ENCODE measurements around the gene ADAM22. TPM values are rescaled to one million over a fixed set of nuclear protein-coding genes. Genes with fewer than 3 reads are reported as not detected.

ADAM22 gene
- total and polyA plus RNA-seq, 12 donors = 0.19 to 3.7 (median 1.5) TPM

DNA sequence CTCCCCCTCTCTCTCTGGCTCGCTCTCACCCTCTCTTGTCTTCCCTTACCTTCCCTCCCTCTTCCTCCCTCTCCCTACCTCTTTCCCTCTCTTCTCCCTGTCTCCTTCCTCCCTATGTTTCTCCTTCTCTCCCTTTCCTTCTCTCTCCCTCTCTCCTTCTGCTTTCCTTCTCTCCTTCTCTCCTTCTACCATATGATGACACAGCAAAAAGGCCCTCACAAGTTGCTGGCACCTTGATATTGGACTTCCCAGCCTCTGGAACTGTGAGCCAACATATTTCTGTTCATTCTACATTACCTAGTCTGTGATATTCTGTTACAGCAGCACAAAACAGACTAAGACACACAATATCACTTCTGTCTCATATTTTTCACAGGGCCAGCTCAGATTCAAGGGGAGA is 135.0 kb downstream of the ADAM22 start:
- intact Hi-C loops (cut with DNase I) = loop anchor here in 1 of 10 donors (10.0 kb wide), 1 partner anchor 64 kb away; no protein-coding TSS in a partner anchor

GRCh38 chr7:88071994-88072714 is 138.1 kb downstream of the ADAM22 start:
- no peaks in the 10 kb centered on the region for H3K27me3 ChIP-seq
- no peak overlapping the region for H3K27ac ChIP-seq
- DNase-seq (no peak), ATAC-seq (no peak)
- peaks cover 0 to 8% (median 0%) of the 10 kb centered on the region in 11 donors for H3K9me3 ChIP-seq
- H3K4me1 ChIP-seq = no peaks in the 10 kb centered on the region
- 60 to 66% methylated on average over 3 of the region's 3 CpGs for WGBS, 2 donors
- H3K4me3 ChIP-seq = no peak overlapping the region
- intact Hi-C loops (cut with DNase I) = no loop called here
- H3K36me3 ChIP-seq = no peaks in the 10 kb centered on the region
- TF ChIP-seq CTCF (IDR thresholded peaks at IDR 0.05) = no peak

More for the DNA sequence above, 135.0 kb downstream of the ADAM22 start:
- no peak for TF ChIP-seq CTCF (IDR thresholded peaks at IDR 0.05)
- Histone ChIP-seq H3K4me3 (no peak overlapping the region), H3K27ac (no peak overlapping the region), H3K36me3 (no peaks in the 10 kb centered on the region), H3K9me3 (peaks cover 0 to 8% (median 0%) of the 10 kb centered on the region in 11 donors), H3K4me1 (no peaks in the 10 kb centered on the region), H3K27me3 (no peaks in the 10 kb centered on the region)
- WGBS, 2 donors = 95 to 100% methylated on average over 1 of the region's 1 CpG
- DNase-seq = no peak
- ATAC-seq = no peak

DNA sequence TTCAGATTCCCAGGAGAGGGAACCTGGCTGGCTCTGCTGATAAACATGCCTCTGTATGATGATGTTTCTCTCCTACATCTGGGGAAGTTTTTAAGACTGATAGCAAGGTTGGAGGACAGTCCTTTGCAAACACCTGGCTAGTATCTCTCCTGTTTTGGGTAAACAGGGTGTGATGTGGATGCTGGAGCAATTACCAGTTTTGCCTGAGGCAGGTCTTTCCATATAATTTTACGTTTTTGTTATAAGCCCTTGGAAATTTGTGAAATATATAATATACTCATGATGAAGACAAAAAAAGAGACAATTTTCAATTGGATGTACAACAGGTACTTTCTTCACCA is 138.6 kb downstream of the ADAM22 start:
- DNase-seq = no peak
- TF ChIP-seq CTCF (IDR thresholded peaks at IDR 0.05) = no peak
- H3K36me3 ChIP-seq = no peaks in the 10 kb centered on the region
- WGBS, 2 donors = 85 to 86% methylated on average over 1 of the region's 1 CpG
- H3K9me3 ChIP-seq = peaks cover 0 to 8% (median 0%) of the 10 kb centered on the region in 11 donors
- H3K27me3 ChIP-seq = no peaks in the 10 kb centered on the region
- ATAC-seq = no peak
- intact Hi-C loops (cut with DNase I) = no loop called here
- no peak overlapping the region for H3K4me3 ChIP-seq
- H3K4me1 ChIP-seq = no peaks in the 10 kb centered on the region
- H3K27ac ChIP-seq = no peak overlapping the region

DNA sequence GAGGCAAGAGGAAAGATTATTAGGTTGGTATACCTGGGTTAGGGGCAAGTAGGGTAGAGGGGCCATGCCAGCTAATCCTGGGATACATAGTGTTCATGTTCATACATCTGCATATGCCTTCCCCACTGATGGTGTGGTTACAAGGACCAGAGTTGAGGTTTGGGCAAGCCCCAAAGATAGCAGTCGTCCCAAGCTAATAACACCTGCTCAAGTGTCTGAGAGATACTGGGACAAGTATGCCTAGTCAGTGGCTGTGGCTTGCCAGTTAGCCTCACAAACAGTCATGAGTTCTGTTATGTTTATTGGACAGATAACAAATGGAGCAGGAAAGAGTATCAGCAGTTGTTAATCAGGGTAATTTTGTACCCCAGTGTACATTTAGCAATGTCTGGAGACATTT is 139.6 kb downstream of the ADAM22 start:
- DNase-seq (no peak), ATAC-seq (no peak)
- no peak overlapping the region for H3K27ac ChIP-seq
- no peaks in the 10 kb centered on the region for H3K4me1 ChIP-seq
- peaks cover 0 to 6% (median 0%) of the 10 kb centered on the region in 11 donors for H3K9me3 ChIP-seq
- TF ChIP-seq CTCF (IDR thresholded peaks at IDR 0.05) = no peak
- no peaks in the 10 kb centered on the region for H3K36me3 ChIP-seq
- intact Hi-C loops (cut with DNase I) = no loop called here
- no peaks in the 10 kb centered on the region for H3K27me3 ChIP-seq
- WGBS, 2 donors = 48 to 61% methylated on average over 1 of the region's 1 CpG
- H3K4me3 ChIP-seq = no peak overlapping the region

Data from heart right ventricle (tissue), 16 donors.